Colonic mucosa (tissue), 4 donors: ENCODE results near the gene LY6G6F. TPM values are rescaled to one million over a fixed set of nuclear protein-coding genes. Genes with fewer than 3 reads are reported as not detected.

Experiments
- DNase-seq: peaks from one replicate; pipeline ENCODE4 v3.0.0-alpha.2; 2020
- H3K27ac ChIP-seq: fragments of 200-600 bp; one replicate; pipeline ENCODE4 v1.8.0; 2021
- H3K27me3 ChIP-seq: fragments of 200-600 bp; one replicate; pipeline ENCODE4 v1.8.0; 2021
- H3K36me3 ChIP-seq: fragments of 200-600 bp; one replicate; pipeline ENCODE4 v1.8.0; 2021
- H3K4me1 ChIP-seq: fragments of 200-600 bp; one replicate; pipeline ENCODE4 v1.8.0; 2021; ENCODE audit warnings: mild to moderate bottlenecking
- H3K4me3 ChIP-seq: fragments of 200-600 bp; one replicate; pipeline ENCODE4 v1.8.0; 2021
- H3K9ac ChIP-seq, 2 donors: one replicate each; pipeline ENCODE4 v1.7.0; 2013; ENCODE audit warnings: control low read depth in 2 of 2, low read depth in 2 of 2, low read length in 2 of 2
- H3K9me3 ChIP-seq: fragments of 200-600 bp; one replicate; pipeline ENCODE4 v1.8.0; 2021
- CTCF ChIP-seq: fragments of 200-600 bp; IDR thresholded peaks from one replicate; pipeline ENCODE4 v1.8.0; 2022; ENCODE audit warnings: antibody characterized with exemption, mild to moderate bottlenecking
- intact Hi-C: fragments of 100-400 bp; cut with DNase I; formaldehyde crosslinking; loops from one replicate; pipeline ENCODE4 v1.14.1; 2022
- total RNA-seq, 2 donors: library from RNA; stranded (reverse); fragmentation: NEBNext Ultra II Directional in 1 of 2; extraction: Animal tissue kit (Norgen Biotek cat#: 25700) in 1 of 2; gene quantifications; one replicate each; pipeline ENCODE4 v1.2.1, GENCODE V29; 2021
- donor health status: healthy.
- donor health status: DM: no; HTN: no; CAD: no.
- donor health status: DM: no; HTN: no; CAD: no.

LY6G6F gene
- total RNA-seq, 2 donors from 2014 or later, result not detected

DNA sequence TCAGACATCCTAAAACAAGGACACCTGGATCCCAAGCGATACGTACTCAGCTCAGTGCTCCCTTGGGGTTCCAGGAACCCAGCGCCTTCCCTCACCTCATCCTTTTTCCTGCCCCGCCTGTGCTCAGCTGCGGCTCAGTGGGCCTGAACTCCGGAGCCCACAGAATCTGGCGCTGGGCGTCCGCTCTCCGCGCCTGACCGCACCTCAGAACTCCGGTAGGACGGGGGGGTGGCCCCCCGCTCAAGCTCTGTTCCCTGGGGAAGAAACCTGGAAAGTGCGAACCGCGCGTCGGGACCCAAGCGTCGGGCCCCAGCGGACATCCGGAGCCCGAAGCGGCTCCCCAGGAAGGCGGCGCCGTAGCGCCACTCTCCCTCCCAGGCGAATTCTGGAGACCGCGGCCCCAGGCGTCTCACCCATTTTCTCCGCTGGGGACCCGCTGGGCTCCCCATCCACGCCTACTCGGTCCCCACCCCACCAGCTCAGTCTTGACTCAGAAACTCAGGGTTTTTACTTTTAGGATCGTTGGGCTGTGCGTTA, 25.5 kb upstream of the LY6G6F start:
- H3K4me1 ChIP-seq, result peaks cover 9% of the 10 kb centered on the region
- H3K4me3 ChIP-seq, result peak overlapping the region; percentile 41
- intact Hi-C loops, result loop anchor here (5.0 kb wide), 1 partner anchor 86 kb away; no protein-coding TSS in a partner anchor
- no peaks in the 10 kb centered on the region for H3K36me3 ChIP-seq
- peak overlapping the region; percentile 30 for H3K27ac ChIP-seq
- TF ChIP-seq CTCF, result no peak
- no peaks in the 10 kb centered on the region for H3K9me3 ChIP-seq
- peak overlapping the region; percentile 74 to 90 for H3K9ac ChIP-seq
- DNase-seq, result peak; percentile 60
- no peaks in the 10 kb centered on the region for H3K27me3 ChIP-seq

DNA sequence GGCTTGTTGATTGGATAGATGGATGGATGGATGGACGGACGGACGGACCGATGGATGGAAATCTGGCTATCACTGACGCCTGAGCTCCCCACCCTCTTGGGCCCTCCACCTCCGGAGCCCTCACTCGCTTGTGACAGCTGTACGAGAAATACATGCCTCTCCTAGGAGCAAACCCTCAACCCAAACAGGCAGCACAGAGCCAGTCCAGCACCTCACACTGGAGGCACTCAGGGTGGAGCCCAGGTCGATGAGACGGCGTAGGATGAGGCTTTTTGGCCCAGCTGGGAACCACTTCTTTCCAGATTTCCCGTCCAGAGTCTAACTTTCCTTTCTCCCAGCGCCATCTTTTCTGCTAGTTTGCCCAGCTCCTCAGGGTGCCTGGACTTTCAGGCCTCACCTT, 23.1 kb upstream of the LY6G6F start:
- Histone ChIP-seq H3K27ac (no peak overlapping the region), H3K4me1 (peaks cover 9% of the 10 kb centered on the region), H3K9ac (peak overlapping the region in 1 of 2 donors; percentile 72), H3K4me3 (peak overlapping the region; percentile 30), H3K27me3 (no peaks in the 10 kb centered on the region), H3K36me3 (peaks cover 5% of the 10 kb centered on the region), H3K9me3 (no peaks in the 10 kb centered on the region)
- no peak for TF ChIP-seq CTCF
- intact Hi-C loops, result loop anchor here (5.0 kb wide), 1 partner anchor 84 kb away; no protein-coding TSS in a partner anchor
- no peak for DNase-seq

- intact Hi-C loops, result no loop called here
- H3K36me3 ChIP-seq, result peaks cover 10% of the 10 kb centered on the region
These were observed 20.2 kb upstream of the LY6G6F start for GRCh38 chr6:31686483-31686882.

GRCh38 chr6:31687321-31687720, 19.3 kb upstream of the LY6G6F start:
- Histone ChIP-seq H3K9me3 (no peaks in the 10 kb centered on the region), H3K36me3 (peaks cover 10% of the 10 kb centered on the region), H3K27ac (no peak overlapping the region), H3K4me3 (no peak overlapping the region), H3K9ac (no peak overlapping the region), H3K27me3 (no peaks in the 10 kb centered on the region), H3K4me1 (no peaks in the 10 kb centered on the region)
- intact Hi-C loops, result no loop called here
- no peak for TF ChIP-seq CTCF
- DNase-seq, result no peak

More at GRCh38 chr6:31686483-31686882, 20.2 kb upstream of the LY6G6F start:
- no peak overlapping the region for H3K4me3 ChIP-seq
- DNase-seq, result no peak
- H3K9ac ChIP-seq, result no peak overlapping the region
- no peak overlapping the region for H3K27ac ChIP-seq
- H3K9me3 ChIP-seq, result no peaks in the 10 kb centered on the region
- H3K27me3 ChIP-seq, result no peaks in the 10 kb centered on the region
- no peaks in the 10 kb centered on the region for H3K4me1 ChIP-seq
- no peak for TF ChIP-seq CTCF

DNA sequence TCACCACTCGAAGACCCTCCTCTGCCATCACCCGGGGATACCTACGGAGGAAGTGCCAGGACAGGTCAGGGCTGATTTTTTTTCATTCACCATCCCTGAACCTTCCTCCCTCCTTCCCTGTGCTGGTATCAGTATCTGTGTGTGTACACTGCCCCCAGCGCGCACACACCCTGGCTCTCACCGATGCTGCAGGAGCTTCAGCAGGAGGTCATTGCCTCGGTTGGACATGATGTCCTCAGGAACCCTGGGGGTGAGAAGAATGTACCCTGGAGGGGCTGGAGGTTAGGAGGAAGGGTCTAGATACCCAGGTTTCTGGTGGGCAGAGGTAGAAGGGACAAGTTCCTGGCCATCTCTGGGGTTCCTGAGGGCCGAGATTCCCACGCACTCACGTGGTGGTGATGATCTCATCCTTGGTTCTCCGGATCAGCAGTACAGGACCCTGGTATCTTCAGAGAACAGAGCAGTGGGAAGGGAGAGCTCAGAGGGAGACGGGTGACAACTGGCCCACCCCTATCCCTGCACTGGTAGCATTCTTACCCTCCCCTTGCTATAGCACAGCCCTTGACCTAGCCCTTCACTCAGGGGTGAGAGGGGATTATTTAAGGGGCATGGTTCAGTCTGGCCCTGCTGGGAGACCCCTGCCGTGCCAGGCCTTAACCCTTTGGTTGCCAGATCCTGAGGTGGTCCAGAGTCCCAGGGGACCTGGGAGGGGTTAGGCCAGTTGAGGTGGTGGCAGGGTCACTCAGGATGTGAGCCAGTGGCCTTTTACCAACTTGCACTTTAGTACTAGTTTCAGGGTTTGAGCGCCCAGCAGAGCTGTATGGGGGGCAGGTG, 18.6 kb upstream of the LY6G6F start:
- no peaks in the 10 kb centered on the region for H3K4me1 ChIP-seq
- H3K9me3 ChIP-seq, result no peaks in the 10 kb centered on the region
- H3K36me3 ChIP-seq, result peaks cover 10% of the 10 kb centered on the region
- H3K9ac ChIP-seq, result no peak overlapping the region
- no peaks in the 10 kb centered on the region for H3K27me3 ChIP-seq
- H3K27ac ChIP-seq, result no peak overlapping the region
- H3K4me3 ChIP-seq, result no peak overlapping the region
- no peak for DNase-seq
- no peak for TF ChIP-seq CTCF
- intact Hi-C loops, result no loop called here
